ENCODE data around the gene PTPRM.

DNA sequence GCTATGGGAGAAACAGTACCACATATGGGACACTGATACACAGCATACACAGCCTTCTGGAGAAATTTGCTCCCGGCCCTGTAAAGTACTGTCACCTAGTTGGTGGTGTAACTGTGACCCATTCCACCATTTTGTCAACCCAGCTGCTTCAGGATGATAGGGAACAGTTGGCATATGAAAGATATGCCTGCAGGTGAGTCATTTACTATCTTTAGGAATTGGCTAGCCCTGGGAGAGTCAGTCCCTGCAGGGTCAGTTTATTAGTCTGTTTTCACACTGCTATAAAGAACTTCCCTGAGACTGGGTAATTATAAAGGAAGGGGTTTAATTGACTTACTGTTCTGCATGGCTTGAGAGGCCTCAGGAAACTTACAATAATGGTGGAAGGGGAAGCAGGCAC, 30.0 kb upstream of the PTPRM start:
- no peak for TF ChIP-seq TAF1 (IDR thresholded peaks at IDR 0.05; ENCODE audit: borderline replicate concordance, low read depth, low read length)
- TF ChIP-seq EP300 (IDR thresholded peaks at IDR 0.05; ENCODE audit: borderline replicate concordance in 1 of 2, low read depth in 1 of 2, low read length in 1 of 2), result no peak
- TF ChIP-seq YY1 (IDR thresholded peaks at IDR 0.05; ENCODE audit: low read depth), result no peak
- TF ChIP-seq POLR2AphosphoS5 (IDR thresholded peaks at IDR 0.05; ENCODE audit: low read depth, low read length), result no peak
- TF ChIP-seq, protein P1, sequence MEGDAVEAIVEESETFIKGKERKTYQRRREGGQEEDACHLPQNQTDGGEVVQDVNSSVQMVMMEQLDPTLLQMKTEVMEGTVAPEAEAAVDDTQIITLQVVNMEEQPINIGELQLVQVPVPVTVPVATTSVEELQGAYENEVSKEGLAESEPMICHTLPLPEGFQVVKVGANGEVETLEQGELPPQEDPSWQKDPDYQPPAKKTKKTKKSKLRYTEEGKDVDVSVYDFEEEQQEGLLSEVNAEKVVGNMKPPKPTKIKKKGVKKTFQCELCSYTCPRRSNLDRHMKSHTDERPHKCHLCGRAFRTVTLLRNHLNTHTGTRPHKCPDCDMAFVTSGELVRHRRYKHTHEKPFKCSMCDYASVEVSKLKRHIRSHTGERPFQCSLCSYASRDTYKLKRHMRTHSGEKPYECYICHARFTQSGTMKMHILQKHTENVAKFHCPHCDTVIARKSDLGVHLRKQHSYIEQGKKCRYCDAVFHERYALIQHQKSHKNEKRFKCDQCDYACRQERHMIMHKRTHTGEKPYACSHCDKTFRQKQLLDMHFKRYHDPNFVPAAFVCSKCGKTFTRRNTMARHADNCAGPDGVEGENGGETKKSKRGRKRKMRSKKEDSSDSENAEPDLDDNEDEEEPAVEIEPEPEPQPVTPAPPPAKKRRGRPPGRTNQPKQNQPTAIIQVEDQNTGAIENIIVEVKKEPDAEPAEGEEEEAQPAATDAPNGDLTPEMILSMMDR (IDR thresholded peaks at IDR 0.05), result no peak
- TF ChIP-seq GATA2 (CRISPR knock-in tag; IDR thresholded peaks at IDR 0.05), result no peak
- TF ChIP-seq NFIC (IDR thresholded peaks at IDR 0.05; ENCODE audit: borderline replicate concordance), result no peak
- TF ChIP-seq FOXM1 (IDR thresholded peaks at IDR 0.05; ENCODE audit: low read depth), result no peak
- TF ChIP-seq, protein P2, sequence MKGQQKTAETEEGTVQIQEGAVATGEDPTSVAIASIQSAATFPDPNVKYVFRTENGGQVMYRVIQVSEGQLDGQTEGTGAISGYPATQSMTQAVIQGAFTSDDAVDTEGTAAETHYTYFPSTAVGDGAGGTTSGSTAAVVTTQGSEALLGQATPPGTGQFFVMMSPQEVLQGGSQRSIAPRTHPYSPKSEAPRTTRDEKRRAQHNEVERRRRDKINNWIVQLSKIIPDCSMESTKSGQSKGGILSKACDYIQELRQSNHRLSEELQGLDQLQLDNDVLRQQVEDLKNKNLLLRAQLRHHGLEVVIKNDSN (IDR thresholded peaks at IDR 0.05; ENCODE audit: borderline replicate concordance, low read depth), result no peak
- no peak for TF ChIP-seq MAX (IDR thresholded peaks at IDR 0.05; ENCODE audit: low read depth)
- TF ChIP-seq, protein P3, sequence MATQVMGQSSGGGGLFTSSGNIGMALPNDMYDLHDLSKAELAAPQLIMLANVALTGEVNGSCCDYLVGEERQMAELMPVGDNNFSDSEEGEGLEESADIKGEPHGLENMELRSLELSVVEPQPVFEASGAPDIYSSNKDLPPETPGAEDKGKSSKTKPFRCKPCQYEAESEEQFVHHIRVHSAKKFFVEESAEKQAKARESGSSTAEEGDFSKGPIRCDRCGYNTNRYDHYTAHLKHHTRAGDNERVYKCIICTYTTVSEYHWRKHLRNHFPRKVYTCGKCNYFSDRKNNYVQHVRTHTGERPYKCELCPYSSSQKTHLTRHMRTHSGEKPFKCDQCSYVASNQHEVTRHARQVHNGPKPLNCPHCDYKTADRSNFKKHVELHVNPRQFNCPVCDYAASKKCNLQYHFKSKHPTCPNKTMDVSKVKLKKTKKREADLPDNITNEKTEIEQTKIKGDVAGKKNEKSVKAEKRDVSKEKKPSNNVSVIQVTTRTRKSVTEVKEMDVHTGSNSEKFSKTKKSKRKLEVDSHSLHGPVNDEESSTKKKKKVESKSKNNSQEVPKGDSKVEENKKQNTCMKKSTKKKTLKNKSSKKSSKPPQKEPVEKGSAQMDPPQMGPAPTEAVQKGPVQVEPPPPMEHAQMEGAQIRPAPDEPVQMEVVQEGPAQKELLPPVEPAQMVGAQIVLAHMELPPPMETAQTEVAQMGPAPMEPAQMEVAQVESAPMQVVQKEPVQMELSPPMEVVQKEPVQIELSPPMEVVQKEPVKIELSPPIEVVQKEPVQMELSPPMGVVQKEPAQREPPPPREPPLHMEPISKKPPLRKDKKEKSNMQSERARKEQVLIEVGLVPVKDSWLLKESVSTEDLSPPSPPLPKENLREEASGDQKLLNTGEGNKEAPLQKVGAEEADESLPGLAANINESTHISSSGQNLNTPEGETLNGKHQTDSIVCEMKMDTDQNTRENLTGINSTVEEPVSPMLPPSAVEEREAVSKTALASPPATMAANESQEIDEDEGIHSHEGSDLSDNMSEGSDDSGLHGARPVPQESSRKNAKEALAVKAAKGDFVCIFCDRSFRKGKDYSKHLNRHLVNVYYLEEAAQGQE (IDR thresholded peaks at IDR 0.05; ENCODE audit: low read depth, low read length), result no peak
- TF ChIP-seq EZH2phosphoT487 (IDR thresholded peaks at IDR 0.05; ENCODE audit: borderline replicate concordance, low read depth), result no peak
